Measurements from ENCODE around the gene PPIL3. TPM values are rescaled to one million over a fixed set of nuclear protein-coding genes. Genes with fewer than 3 reads are reported as not detected.

PPIL3 gene
- total and polyA plus RNA-seq, 2 donors (not counting 3 experiments of a cell fraction or from before 2014, with no cell fraction given): 25.0 to 27.1 TPM

- Histone ChIP-seq H3K36me3 (ENCODE audit: control insufficient read depth in 2 of 2, extremely low read depth in 1 of 2, insufficient read depth in 2 of 2, low read length in 2 of 2) (peaks cover 0 to 4% of the 10 kb centered on the region in 2 experiments), H3K9me1 (replicated peaks; ENCODE audit: control insufficient read depth, extremely low read depth, insufficient read depth, low read length) (no peaks in the 10 kb centered on the region), H3K79me2 (ENCODE audit: control insufficient read depth, insufficient read depth, low read length) (no peaks in the 10 kb centered on the region), H3K27ac (ENCODE audit: insufficient read depth, low read depth, low read length) (no peak overlapping the region), H3K9me3 (replicated peaks; ENCODE audit: control insufficient read depth, insufficient read depth, low read length) (no peaks in the 10 kb centered on the region), H4K20me1 (replicated peaks; ENCODE audit: control insufficient read depth, extremely low read depth, insufficient read depth, low read length) (no peaks in the 10 kb centered on the region), H3K4me1 (ENCODE audit: control insufficient read depth, extremely low read depth, insufficient read depth, low read length) (no peaks in the 10 kb centered on the region), H3K9ac (replicated peaks; ENCODE audit: extremely low read depth, insufficient read depth, low read length) (no peak overlapping the region), H2AFZ (ENCODE audit: low read depth, low read length) (no peak overlapping the region), H3K4me2 (ENCODE audit: insufficient read depth, low read length) (no peak overlapping the region), H3K27me3 (ENCODE audit: control insufficient read depth in 2 of 2, insufficient read depth in 2 of 2, low read length in 2 of 2) (no peaks in the 10 kb centered on the region), H3K4me3 (replicated peaks in 1 of 3; ENCODE audit: insufficient read depth in 1 of 3, low read depth in 1 of 3, low read length in 3 of 3) (no peak overlapping the region)
- DNase-seq (ENCODE audit: low read depth, low spot score): no peak
- intact Hi-C loops (cut with micrococcal nuclease) (no loop called here), dilution Hi-C loops (cut with MboI; ENCODE audit: extremely low pct_ligation_motif_present, low sequenced_read_pairs) (no loop called here)
- CTCF ChIA-PET: no interaction called here
- TF ChIP-seq JUN (IDR thresholded peaks at IDR 0.05; ENCODE audit: borderline replicate concordance, insufficient read depth, insufficient read length, low read depth): no peak
- FAIRE-seq: peak; percentile 54
- POLR2A ChIA-PET: no interaction called here
- BruUV-seq (replicated peaks): no TSS peak
These were observed 15.3 kb downstream of the PPIL3 start for GRCh38 chr2:200873560-200873959.

- Histone ChIP-seq H3K27me3 (ENCODE audit: control insufficient read depth in 2 of 2, insufficient read depth in 2 of 2, low read length in 2 of 2) (no peaks in the 10 kb centered on the region), H3K4me2 (ENCODE audit: insufficient read depth, low read length) (no peak overlapping the region), H2AFZ (ENCODE audit: low read depth, low read length) (no peak overlapping the region), H3K9ac (replicated peaks; ENCODE audit: extremely low read depth, insufficient read depth, low read length) (no peak overlapping the region), H3K9me1 (replicated peaks; ENCODE audit: control insufficient read depth, extremely low read depth, insufficient read depth, low read length) (no peaks in the 10 kb centered on the region), H4K20me1 (replicated peaks; ENCODE audit: control insufficient read depth, extremely low read depth, insufficient read depth, low read length) (no peaks in the 10 kb centered on the region), H3K79me2 (ENCODE audit: control insufficient read depth, insufficient read depth, low read length) (no peaks in the 10 kb centered on the region), H3K4me1 (ENCODE audit: control insufficient read depth, extremely low read depth, insufficient read depth, low read length) (peaks cover 3% of the 10 kb centered on the region), H3K4me3 (replicated peaks in 1 of 3; ENCODE audit: insufficient read depth in 1 of 3, low read depth in 1 of 3, low read length in 3 of 3) (no peak overlapping the region), H3K9me3 (replicated peaks; ENCODE audit: control insufficient read depth, insufficient read depth, low read length) (no peaks in the 10 kb centered on the region), H3K27ac (ENCODE audit: insufficient read depth, low read depth, low read length) (no peak overlapping the region), H3K36me3 (ENCODE audit: control insufficient read depth in 2 of 2, extremely low read depth in 1 of 2, insufficient read depth in 2 of 2, low read length in 2 of 2) (no peaks in the 10 kb centered on the region)
- no peak for TF ChIP-seq JUN (IDR thresholded peaks at IDR 0.05; ENCODE audit: borderline replicate concordance, insufficient read depth, insufficient read length, low read depth)
- intact Hi-C loops (cut with micrococcal nuclease) (no loop called here), dilution Hi-C loops (cut with MboI; ENCODE audit: extremely low pct_ligation_motif_present, low sequenced_read_pairs) (no loop called here)
- DNase-seq (ENCODE audit: low read depth, low spot score) (no peak), FAIRE-seq (no peak)
- BruUV-seq (replicated peaks): no TSS peak
- CTCF ChIA-PET: no interaction called here
- POLR2A ChIA-PET: no interaction called here
These were observed 17.7 kb downstream of the PPIL3 start for GRCh38 chr2:200871151-200871550.
